B cell (primary cell): ENCODE measurements around the gene NDUFA1.

Source experiments
- CTCF ChIP-seq: fragments of 200-600 bp; IDR thresholded peaks from one replicate; pipeline ENCODE4 v1.8.0; 2022; ENCODE audit warnings: antibody characterized with exemption, mild to moderate bottlenecking
- EZH2 ChIP-seq: IDR thresholded peaks from 2 replicates; pipeline ENCODE4 v1.6.1; 2012; ENCODE audit warnings: borderline replicate concordance, low read depth, mild to moderate bottlenecking, moderate library complexity, low read length; ENCODE audit not compliant: insufficient read depth, poor library complexity, severe bottlenecking

GRCh38 chrX:119885554-119886428, 14.2 kb downstream of the NDUFA1 start:
- no peak for TF ChIP-seq CTCF
- no peak for TF ChIP-seq EZH2
